Ovary (tissue), 3 donors: Measurements from ENCODE around the gene CUEDC2.

ENCODE experiments used
- EP300 ChIP-seq: sonication (generic); formaldehyde crosslinking; IDR thresholded peaks from one replicate; pipeline ENCODE4 v1.6.1; 2017; ENCODE audit warnings: antibody characterized with exemption
- POLR2A ChIP-seq: fragments of 450-650 bp; IDR thresholded peaks from one replicate; pipeline ENCODE4 v1.6.1; 2017; ENCODE audit warnings: antibody characterized with exemption, mild to moderate bottlenecking, moderate library complexity
- TF ChIP-seq, protein P1 (sequence below), 3 donors: fragments of 450-650 bp in 2 of 3; fragments of 200-600 bp in 1 of 3; IDR thresholded peaks; one replicate each; pipeline versions ENCODE4 v1.5.1 to v1.8.0; 2016 to 2022; ENCODE audit warnings: antibody characterized with exemption in 3 of 3, mild to moderate bottlenecking in 1 of 3
- donor health status: DM: no; HTN: no; CAD: no.

GRCh38 chr10:102379383-102379782 is 53.0 kb downstream of the CUEDC2 start:
- TF ChIP-seq POLR2A (no peak), EP300 (no peak)
- TF ChIP-seq, protein P1, sequence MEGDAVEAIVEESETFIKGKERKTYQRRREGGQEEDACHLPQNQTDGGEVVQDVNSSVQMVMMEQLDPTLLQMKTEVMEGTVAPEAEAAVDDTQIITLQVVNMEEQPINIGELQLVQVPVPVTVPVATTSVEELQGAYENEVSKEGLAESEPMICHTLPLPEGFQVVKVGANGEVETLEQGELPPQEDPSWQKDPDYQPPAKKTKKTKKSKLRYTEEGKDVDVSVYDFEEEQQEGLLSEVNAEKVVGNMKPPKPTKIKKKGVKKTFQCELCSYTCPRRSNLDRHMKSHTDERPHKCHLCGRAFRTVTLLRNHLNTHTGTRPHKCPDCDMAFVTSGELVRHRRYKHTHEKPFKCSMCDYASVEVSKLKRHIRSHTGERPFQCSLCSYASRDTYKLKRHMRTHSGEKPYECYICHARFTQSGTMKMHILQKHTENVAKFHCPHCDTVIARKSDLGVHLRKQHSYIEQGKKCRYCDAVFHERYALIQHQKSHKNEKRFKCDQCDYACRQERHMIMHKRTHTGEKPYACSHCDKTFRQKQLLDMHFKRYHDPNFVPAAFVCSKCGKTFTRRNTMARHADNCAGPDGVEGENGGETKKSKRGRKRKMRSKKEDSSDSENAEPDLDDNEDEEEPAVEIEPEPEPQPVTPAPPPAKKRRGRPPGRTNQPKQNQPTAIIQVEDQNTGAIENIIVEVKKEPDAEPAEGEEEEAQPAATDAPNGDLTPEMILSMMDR (IDR thresholded peaks at IDR 0.05): no peak
